Measurements from ENCODE around the gene ARL4A. TPM values are rescaled to one million over a fixed set of nuclear protein-coding genes. Genes with fewer than 3 reads are reported as not detected.

ARL4A gene
- total and polyA plus RNA-seq, 9 of the 15 experiments (the other 6 are each of a cell fraction or from before 2014, with no cell fraction given) = 118 to 688 (median 172) TPM

- TF ChIP-seq CEBPG (CRISPR knock-in tag; IDR thresholded peaks at IDR 0.05) (no peak), CEBPG (tag; conservative IDR thresholded peaks at IDR 0.05 in 1 of 2, IDR thresholded peaks at IDR 0.05 in 1 of 2) (no peak), IFI16 (CRISPR knock-in tag; IDR thresholded peaks at IDR 0.05) (no peak), HMG20B (CRISPR knock-in tag; IDR thresholded peaks at IDR 0.05) (no peak), TCF3 (CRISPR knock-in tag; IDR thresholded peaks at IDR 0.05) (no peak), MECOM (CRISPR knock-in tag; IDR thresholded peaks at IDR 0.05) (no peak), CHD4 (IDR thresholded peaks at IDR 0.05; ENCODE audit: insufficient read depth, insufficient replicate concordance, low read depth, low read length, poor library complexity, severe bottlenecking) (no peak), HNRNPL (IDR thresholded peaks at IDR 0.05; ENCODE audit: low read depth, low read length) (no peak), SMAD3 (CRISPR knock-in tag; conservative IDR thresholded peaks at IDR 0.05) (no peak), CBX8 (IDR thresholded peaks at IDR 0.05; ENCODE audit: borderline replicate concordance, extremely low read depth, low read depth, low read length, poor library complexity, severe bottlenecking) (no peak), ZC3H11A (IDR thresholded peaks at IDR 0.05; ENCODE audit: low read depth, low read length) (no peak), ZNF316 (IDR thresholded peaks at IDR 0.05) (no peak), ZSCAN29 (IDR thresholded peaks at IDR 0.05) (no peak), ASH1L (IDR thresholded peaks at IDR 0.05; ENCODE audit: borderline replicate concordance, low read depth, partially characterized antibody) (no peak), RBM14 (IDR thresholded peaks at IDR 0.05; ENCODE audit: borderline replicate concordance, insufficient read depth, low read depth, low read length) (no peak), DMBX1 (CRISPR knock-in tag; IDR thresholded peaks at IDR 0.05; ENCODE audit: borderline replicate concordance) (no peak), RBM34 (IDR thresholded peaks at IDR 0.05; ENCODE audit: borderline replicate concordance, insufficient read depth, low read length) (no peak), POU5F1 (IDR thresholded peaks at IDR 0.05; ENCODE audit: borderline replicate concordance, low read depth, low read length, partially characterized antibody) (no peak), LEF1 (IDR thresholded peaks at IDR 0.05) (no peak), E2F4 (CRISPR knock-in tag; IDR thresholded peaks at IDR 0.05; ENCODE audit: low read depth) (no peak), SNIP1 (IDR thresholded peaks at IDR 0.05; ENCODE audit: low read depth) (no peak)
- ChIA-PET POLR2A (interaction anchor here (1.1 kb wide), 1 partner anchor 14 kb away, joined by 3 read pairs; no protein-coding TSS in a partner anchor), CTCF (ENCODE audit: low intra/inter-chr PET ratio) (no interaction called here)
- H3K4me2 ChIP-seq (ENCODE audit: insufficient read depth, low read length) = no peak overlapping the region
- H3K9ac ChIP-seq (ENCODE audit: insufficient read depth in 1 of 2, low read depth in 2 of 2, low read length in 2 of 2) = no peak overlapping the region
- H2AFZ ChIP-seq (ENCODE audit: low read depth, low read length) = no peak overlapping the region
- peaks cover 29% of the 10 kb centered on the region for H3K79me2 ChIP-seq (ENCODE audit: control insufficient read depth, insufficient read depth, low read length)
- in situ Hi-C loops (cut with MboI) = loop anchor here (25.0 kb wide), 1 partner anchor 1277 kb away; the partner anchor contains the start of gene ETV1
- no peaks in the 10 kb centered on the region for H3K27me3 ChIP-seq (ENCODE audit: control insufficient read depth in 2 of 2, insufficient read depth in 2 of 2, low read length in 2 of 2)
- H3K4me1 ChIP-seq (replicated peaks in 1 of 2; ENCODE audit: control insufficient read depth in 2 of 2, insufficient read depth in 2 of 2, low read length in 2 of 2) = peaks cover 0 to 27% of the 10 kb centered on the region in 2 experiments; a peak in 3 of 5 replicates
- H3K9me1 ChIP-seq (ENCODE audit: control insufficient read depth, insufficient read depth, low read length) = no peaks in the 10 kb centered on the region
- no peaks in the 10 kb centered on the region for H4K20me1 ChIP-seq (replicated peaks; ENCODE audit: control insufficient read depth, insufficient read depth, low read length)
- no peak overlapping the region for H3K27ac ChIP-seq (ENCODE audit: extremely low read depth, low read depth, low read length)
- BruUV-seq (replicated peaks) = no TSS peak
- intact Hi-C loops (cut with micrococcal nuclease) = no loop called here
- H3K9me3 ChIP-seq (replicated peaks; ENCODE audit: control insufficient read depth, insufficient read depth, low read depth, low read length) = no peaks in the 10 kb centered on the region
- ATAC-seq (no peak), FAIRE-seq (no peak), DNase-seq (ENCODE audit: extremely low read depth in 1 of 4, low spot score in 3 of 4) (no peak)
- H3K36me3 ChIP-seq (ENCODE audit: control insufficient read depth, insufficient read depth, low read length) = no peaks in the 10 kb centered on the region; the same call in 2 of the 3 replicates
- WGBS (ENCODE audit: insufficient coverage, low coverage, missing lambda C conversion rate) = 94% methylated on average over 2 of the region's 2 CpGs
- H3K4me3 ChIP-seq = no peak overlapping the region
Observed at GRCh38 chr7:12709726-12710502, 22.5 kb downstream of the ARL4A start.
